Stimulated activated effector memory CD8-positive, alpha-beta T cell treated with anti-CD3 and anti-CD28 coated beads, Interleukin-12 subunit alpha, Interleukin-12 subunit beta, amount 100 ng/mL, for 72 hours (primary cell): ENCODE measurements around the gene ADGRV1.
"Not testable (repeated sequence)": the region's sequence is repeated elsewhere in the genome, so short reads cannot be mapped to it uniquely, and the experiment has no call there.

Source experiments
- ATAC-seq: fragments of 150-1000 bp; cut with Tn5 transposase; 2 replicates; pipeline ENCODE4 v1.10.0; 2021
- DNase-seq, 2 donors: peaks; one replicate each; pipeline ENCODE4 v3.0.0; 2021 to 2022; ENCODE audit warnings: low spot score in 2 of 2
- H3K27ac Mint-ChIP-seq: one replicate; pipeline ENCODE4 v1.8.0; 2022; ENCODE audit warnings: mild to moderate bottlenecking, mixed read lengths
- H3K36me3 Mint-ChIP-seq: one replicate; pipeline ENCODE4 v1.8.0; 2022; ENCODE audit warnings: mild to moderate bottlenecking, mixed read lengths
- H3K4me1 Mint-ChIP-seq: one replicate; pipeline ENCODE4 v1.8.0; 2022; ENCODE audit warnings: mixed read lengths
- H3K4me3 Mint-ChIP-seq: one replicate; pipeline ENCODE4 v1.8.0; 2022; ENCODE audit warnings: mild to moderate bottlenecking, mixed read lengths
- H3K9me3 Mint-ChIP-seq: one replicate; pipeline ENCODE4 v1.8.0; 2022; ENCODE audit warnings: mixed read lengths

The ADGRV1 gene

GRCh38 chr5:90759119-90759518 is 200.5 kb downstream of the ADGRV1 start:
- H3K9me3 Mint-ChIP-seq: no peaks in the 10 kb centered on the region
- ATAC-seq (no peak), DNase-seq (no peak)
- no peaks in the 10 kb centered on the region for H3K36me3 Mint-ChIP-seq
- no peak overlapping the region for H3K4me3 Mint-ChIP-seq
- no peaks in the 10 kb centered on the region for H3K4me1 Mint-ChIP-seq
- H3K27ac Mint-ChIP-seq: no peak overlapping the region

- no peak overlapping the region for H3K27ac Mint-ChIP-seq
- no peak for ATAC-seq
- peaks cover 3% of the 10 kb centered on the region for H3K9me3 Mint-ChIP-seq
Measured at GRCh38 chr5:90767710-90768109, 209.1 kb downstream of the ADGRV1 start.

DNA sequence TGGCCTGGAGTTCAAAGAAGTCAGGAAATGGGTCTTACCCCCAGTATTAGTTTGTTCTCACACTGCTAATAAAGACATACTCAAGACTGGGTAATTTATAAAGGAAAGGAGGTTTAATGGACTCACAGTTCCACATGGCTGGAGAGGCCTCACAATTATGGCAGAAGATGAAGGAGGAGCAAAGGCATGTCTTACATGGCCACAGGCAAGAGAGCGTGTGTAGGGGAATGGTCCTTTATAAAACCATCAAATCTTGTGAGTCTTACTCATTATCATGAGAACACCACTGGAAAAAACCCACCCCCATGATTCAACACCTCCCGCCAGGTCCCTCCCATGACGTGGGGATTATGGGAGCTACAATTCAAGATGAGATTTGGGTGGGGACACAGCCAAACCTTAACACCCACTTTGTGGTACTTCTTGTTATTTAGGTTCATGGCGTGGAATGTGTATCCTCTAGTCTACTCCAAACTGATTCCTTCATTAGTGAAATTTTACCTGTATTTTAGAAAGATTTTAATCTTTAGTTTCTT is 211.5 kb downstream of the ADGRV1 start:
- not testable (repeated sequence) for H3K36me3 Mint-ChIP-seq, ATAC-seq, DNase-seq, H3K9me3 Mint-ChIP-seq, H3K4me3 Mint-ChIP-seq, H3K27ac Mint-ChIP-seq, H3K4me1 Mint-ChIP-seq

More at GRCh38 chr5:90767710-90768109, 209.1 kb downstream of the ADGRV1 start:
- Mint-ChIP-seq H3K36me3 (no peaks in the 10 kb centered on the region), H3K4me1 (no peaks in the 10 kb centered on the region), H3K4me3 (no peak overlapping the region)
- DNase-seq: no peak

DNA sequence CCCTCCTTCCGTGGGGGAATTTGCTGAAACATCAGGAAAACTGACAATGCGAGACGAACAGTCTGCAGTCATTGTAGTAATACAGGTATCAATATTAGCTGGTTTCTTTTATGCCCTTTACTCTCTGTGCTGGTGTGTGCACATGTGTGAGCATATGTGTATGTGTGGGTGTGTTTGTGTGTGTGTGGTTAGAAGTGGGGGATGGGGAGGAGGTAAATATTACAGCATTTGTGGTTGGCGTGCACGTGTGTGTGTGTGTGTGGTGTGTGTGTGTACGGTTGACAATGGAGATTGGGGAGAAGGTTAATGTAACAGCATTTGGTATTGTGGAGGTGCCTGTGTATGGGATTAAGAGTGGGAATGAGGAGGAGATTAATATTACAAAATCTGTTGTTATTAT is 219.4 kb downstream of the ADGRV1 start:
- H3K4me1 Mint-ChIP-seq: no peaks in the 10 kb centered on the region
- H3K4me3 Mint-ChIP-seq: no peak overlapping the region
- ATAC-seq: no peak
- DNase-seq: no peak
- H3K27ac Mint-ChIP-seq: no peak overlapping the region
- no peaks in the 10 kb centered on the region for H3K36me3 Mint-ChIP-seq
- H3K9me3 Mint-ChIP-seq: no peaks in the 10 kb centered on the region

DNA sequence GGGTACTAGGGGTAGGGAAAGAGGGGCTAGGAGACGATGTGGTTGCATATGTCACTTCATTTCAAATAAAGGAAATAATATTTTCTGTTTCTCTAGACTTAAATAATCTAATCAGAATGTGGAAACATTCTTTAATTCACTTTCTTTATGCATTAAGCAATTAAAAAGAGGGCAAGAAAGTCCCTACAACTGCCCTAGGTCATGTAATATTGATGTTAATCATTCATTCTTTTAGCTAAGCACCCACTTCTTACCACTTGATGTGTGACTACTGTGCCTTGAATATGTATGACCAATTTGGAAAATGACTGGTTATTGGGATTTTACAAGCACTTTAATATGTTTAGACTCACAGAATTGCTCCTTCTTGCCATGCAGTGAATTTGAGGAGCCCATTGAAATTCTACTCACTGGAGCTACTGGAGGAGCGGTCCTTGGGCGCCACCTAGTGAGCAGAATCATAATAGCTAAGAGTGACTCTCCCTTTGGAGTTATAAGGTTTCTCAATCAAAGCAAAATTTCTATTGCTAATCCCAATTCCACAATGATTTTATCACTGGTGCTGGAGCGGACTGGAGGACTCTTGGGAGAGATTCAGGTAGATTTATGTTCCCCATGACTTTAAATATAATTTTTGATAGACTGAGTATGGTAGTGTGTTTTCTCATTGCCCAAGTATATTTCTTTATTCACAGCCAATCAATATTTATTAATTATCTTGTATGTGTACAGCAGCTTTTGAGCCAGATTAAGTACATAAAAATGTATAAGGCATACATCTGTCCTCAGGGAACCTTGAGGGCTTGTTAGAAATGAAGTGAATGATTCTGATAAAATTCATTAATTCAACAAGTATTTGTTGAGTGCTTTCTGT is 225.1 kb downstream of the ADGRV1 start:
- no peak overlapping the region for H3K27ac Mint-ChIP-seq
- H3K36me3 Mint-ChIP-seq: no peaks in the 10 kb centered on the region
- DNase-seq (peak; percentile 63 to 79), ATAC-seq (peak; percentile 63)
- H3K4me3 Mint-ChIP-seq: no peak overlapping the region
- no peaks in the 10 kb centered on the region for H3K9me3 Mint-ChIP-seq
- H3K4me1 Mint-ChIP-seq: no peaks in the 10 kb centered on the region

DNA sequence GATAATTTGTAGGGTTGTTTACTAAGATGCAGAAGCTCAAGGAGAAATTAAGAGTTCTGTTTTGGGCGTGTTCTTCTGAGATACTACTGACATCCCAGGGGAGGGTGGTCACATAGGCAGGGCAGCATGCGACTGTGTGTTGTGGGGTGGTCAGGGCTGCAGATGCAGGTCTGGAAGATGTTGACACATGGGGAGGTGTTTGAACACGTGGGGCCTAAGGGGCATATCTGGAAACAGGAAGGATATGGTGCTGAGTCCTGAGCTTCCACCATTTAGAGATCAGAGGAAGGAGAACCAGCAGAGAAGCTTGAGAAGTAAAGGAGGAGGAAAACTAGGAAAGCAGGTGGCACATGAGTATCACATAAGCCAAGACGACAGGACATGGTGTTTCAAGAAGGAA is 228.2 kb downstream of the ADGRV1 start:
- H3K36me3 Mint-ChIP-seq: no peaks in the 10 kb centered on the region
- no peak for DNase-seq
- ATAC-seq: no peak
- H3K4me3 Mint-ChIP-seq: no peak overlapping the region
- H3K4me1 Mint-ChIP-seq: no peaks in the 10 kb centered on the region
- H3K27ac Mint-ChIP-seq: no peak overlapping the region
- no peaks in the 10 kb centered on the region for H3K9me3 Mint-ChIP-seq

GRCh38 chr5:90792725-90793124 is 234.1 kb downstream of the ADGRV1 start:
- no peak overlapping the region for H3K4me3 Mint-ChIP-seq

GRCh38 chr5:90793183-90793582 is 234.6 kb downstream of the ADGRV1 start:
- H3K4me3 Mint-ChIP-seq: no peak overlapping the region
- no peaks in the 10 kb centered on the region for H3K4me1 Mint-ChIP-seq
- no peak for DNase-seq
- H3K27ac Mint-ChIP-seq: no peak overlapping the region
- no peaks in the 10 kb centered on the region for H3K36me3 Mint-ChIP-seq
- ATAC-seq: no peak
- peaks cover 8% of the 10 kb centered on the region for H3K9me3 Mint-ChIP-seq

More at GRCh38 chr5:90792725-90793124, 234.1 kb downstream of the ADGRV1 start:
- peaks cover 5% of the 10 kb centered on the region for H3K9me3 Mint-ChIP-seq
- no peaks in the 10 kb centered on the region for H3K4me1 Mint-ChIP-seq
- no peaks in the 10 kb centered on the region for H3K36me3 Mint-ChIP-seq
- no peak for DNase-seq
- H3K27ac Mint-ChIP-seq: no peak overlapping the region
- no peak for ATAC-seq

GRCh38 chr5:90796919-90797318 is 238.3 kb downstream of the ADGRV1 start:
- not testable (repeated sequence) for DNase-seq, H3K27ac Mint-ChIP-seq, ATAC-seq, H3K4me1 Mint-ChIP-seq, H3K4me3 Mint-ChIP-seq, H3K36me3 Mint-ChIP-seq, H3K9me3 Mint-ChIP-seq

DNA sequence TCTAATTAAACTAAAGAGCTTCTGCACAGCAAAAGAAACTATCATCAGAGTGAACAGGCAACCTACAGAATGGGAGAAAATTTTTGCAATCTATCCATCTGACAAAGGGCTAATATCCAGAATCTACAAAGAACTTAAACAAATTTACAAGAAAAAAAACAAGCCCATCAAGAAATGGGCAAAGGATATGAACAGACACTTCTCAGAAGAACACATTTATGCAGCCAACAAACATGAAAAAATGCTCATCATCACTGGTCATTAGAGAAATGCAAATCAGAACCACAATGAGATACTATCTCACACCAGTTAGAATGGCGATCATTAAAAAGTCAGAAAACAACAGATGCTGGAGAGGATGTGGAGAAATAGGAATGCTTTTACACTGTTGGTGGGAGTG is 241.5 kb downstream of the ADGRV1 start:
- not testable (repeated sequence) for H3K27ac Mint-ChIP-seq, H3K4me3 Mint-ChIP-seq, H3K36me3 Mint-ChIP-seq, ATAC-seq, H3K9me3 Mint-ChIP-seq, H3K4me1 Mint-ChIP-seq, DNase-seq

- DNase-seq, ATAC-seq, H3K27ac Mint-ChIP-seq, H3K9me3 Mint-ChIP-seq, H3K4me3 Mint-ChIP-seq, H3K4me1 Mint-ChIP-seq, H3K36me3 Mint-ChIP-seq: not testable (repeated sequence)
Measured at GRCh38 chr5:90800515-90800914, 241.9 kb downstream of the ADGRV1 start.

GRCh38 chr5:90802474-90803317 is 244.1 kb downstream of the ADGRV1 start:
- Mint-ChIP-seq H3K4me1 (no peaks in the 10 kb centered on the region), H3K27ac (no peak overlapping the region), H3K9me3 (peaks cover 3% of the 10 kb centered on the region), H3K4me3 (no peak overlapping the region), H3K36me3 (no peaks in the 10 kb centered on the region)
- no peak for DNase-seq
- peak; percentile 45 for ATAC-seq

DNA sequence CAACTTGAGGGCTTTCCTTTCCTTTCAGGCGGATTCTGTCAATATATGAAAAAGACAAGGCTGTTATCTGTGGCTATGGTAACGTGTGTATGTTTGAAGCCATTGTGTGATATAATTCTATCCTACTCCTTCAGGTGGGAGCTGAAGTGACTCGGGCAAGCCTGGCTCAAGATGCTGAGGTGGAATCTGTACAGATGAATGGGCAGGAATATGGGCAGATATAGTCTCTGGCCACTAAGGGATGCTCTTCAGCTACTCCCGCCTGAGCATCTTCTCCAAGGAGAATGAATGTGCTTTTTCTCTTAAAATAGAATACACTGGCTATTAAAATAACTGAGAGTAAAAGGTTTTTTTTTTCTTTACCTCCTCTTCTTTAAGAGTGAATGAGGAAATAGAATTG is 244.8 kb downstream of the ADGRV1 start:
- no peak overlapping the region for H3K27ac Mint-ChIP-seq
- no peak for DNase-seq
- no peaks in the 10 kb centered on the region for H3K36me3 Mint-ChIP-seq
- H3K4me3 Mint-ChIP-seq: no peak overlapping the region
- no peaks in the 10 kb centered on the region for H3K4me1 Mint-ChIP-seq
- H3K9me3 Mint-ChIP-seq: no peaks in the 10 kb centered on the region
- ATAC-seq: no peak

GRCh38 chr5:90803876-90804275 is 245.3 kb downstream of the ADGRV1 start:
- no peak overlapping the region for H3K4me3 Mint-ChIP-seq
- no peaks in the 10 kb centered on the region for H3K4me1 Mint-ChIP-seq
- ATAC-seq (no peak), DNase-seq (no peak)
- H3K9me3 Mint-ChIP-seq: no peaks in the 10 kb centered on the region
- no peak overlapping the region for H3K27ac Mint-ChIP-seq
- no peaks in the 10 kb centered on the region for H3K36me3 Mint-ChIP-seq

DNA sequence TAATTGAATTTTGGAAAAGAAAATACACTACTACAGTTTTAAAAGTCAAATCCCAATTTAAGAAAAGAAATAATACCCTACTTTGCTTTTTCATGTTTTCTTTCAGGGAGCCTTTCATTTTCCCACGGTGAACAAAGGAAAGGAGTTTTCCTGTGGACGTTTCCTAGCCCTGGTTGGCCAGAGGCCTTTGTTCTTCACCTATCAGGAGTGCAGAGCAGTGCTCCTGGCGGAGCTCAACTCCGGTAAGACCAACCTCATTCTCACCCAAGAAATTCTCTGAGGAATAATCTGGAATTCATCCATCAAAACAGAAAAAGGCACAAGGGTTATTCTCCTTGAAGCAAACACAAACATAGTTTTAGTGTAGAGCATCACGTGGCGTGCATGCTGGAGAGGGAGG is 248.9 kb downstream of the ADGRV1 start:
- DNase-seq (no peak), ATAC-seq (no peak)
- no peaks in the 10 kb centered on the region for H3K4me1 Mint-ChIP-seq
- no peaks in the 10 kb centered on the region for H3K36me3 Mint-ChIP-seq
- no peak overlapping the region for H3K27ac Mint-ChIP-seq
- no peaks in the 10 kb centered on the region for H3K9me3 Mint-ChIP-seq
- H3K4me3 Mint-ChIP-seq: no peak overlapping the region
